HepG2 (cell line): ENCODE results near the gene TOM1L1. TPM values are rescaled to one million over a fixed set of nuclear protein-coding genes. Genes with fewer than 3 reads are reported as not detected.

Source experiments
- ATAC-seq: fragments of 200-7000 bp; cut with Tn5 transposase; 3 replicates; pipeline ENCODE4 v1.9.1; 2020; ENCODE audit warnings: mild to moderate bottlenecking, moderate library complexity
- BruUV-seq: library from RNA; stranded (reverse); fragments of 400-500 nt; replicated peaks from 2 replicates; lab custom pipeline; 2021; lab: Mats Ljungman, UMichigan
- CTCF ChIA-PET: fragments of 300-600 bp; formaldehyde crosslinking; extraction: SDS; loops from one replicate; lab custom pipeline; 2021; ENCODE audit warnings: low total read pairs, inconsistent platforms, low intra/inter-chr PET ratio; lab: Yijun Ruan, JAX
- POLR2A ChIA-PET: fragments of 350-600 bp; sonication (Branson Sonifier 250); formaldehyde crosslinking; loops from one replicate; lab custom pipeline; 2020; ENCODE audit warnings: antibody characterized with exemption, inconsistent platforms; lab: Yijun Ruan, JAX
- DNase-seq: peaks from one replicate; pipeline ENCODE4 v3.0.0-alpha.2; 2015; ENCODE audit warnings: low spot score
- FAIRE-seq: peaks from 3 replicates; lab custom pipeline; 2011; peaks lifted over from hg19 to GRCh38; lab: Jason Lieb, UNC
- H2AFZ ChIP-seq: one replicate; pipeline ENCODE4 v1.6.1; 2011; ENCODE audit warnings: low read length, inconsistent platforms
- H3K27ac ChIP-seq: fragments of 300-600 bp; 3 replicates; pipeline ENCODE4 v1.8.0; 2011; ENCODE audit warnings: mixed run types, mild to moderate bottlenecking, mixed read lengths, low read length, inconsistent platforms; ENCODE audit not compliant: insufficient read depth; ENCODE audit errors: extremely low read length
- H3K27me3 ChIP-seq, 2 experiments: fragments of 200-600 bp in 1 of 2; 2 replicates in 1 of 2; 3 replicates in 1 of 2; pipeline versions ENCODE4 v1.6.0 to v1.8.0; 2011; ENCODE audit warnings: low read length in 2 of 2, mild to moderate bottlenecking in 2 of 2, moderate library complexity in 2 of 2, inconsistent platforms in 1 of 2; ENCODE audit not compliant: insufficient read depth in 2 of 2, control insufficient read depth in 1 of 2
- H3K36me3 ChIP-seq, 2 experiments: fragments of 200-600 bp in 1 of 2; replicated peaks in 1 of 2; 2 replicates in 1 of 2; 3 replicates in 1 of 2; pipeline versions ENCODE4 v1.5.1 to v1.8.0; 2011; ENCODE audit warnings: low read length in 2 of 2, inconsistent platforms in 1 of 2; ENCODE audit not compliant: insufficient read depth in 2 of 2, control insufficient read depth in 1 of 2
- H3K4me1 ChIP-seq: 2 replicates; pipeline ENCODE4 v1.5.1; 2012; ENCODE audit warnings: low read length, inconsistent platforms; ENCODE audit not compliant: insufficient read depth
- H3K4me2 ChIP-seq: 2 replicates; pipeline ENCODE4 v1.6.0; 2011; ENCODE audit warnings: low read depth, low read length, inconsistent platforms
- H3K4me3 ChIP-seq, 3 experiments: fragments of 200-600 bp in 1 of 3; sonication (generic), shearing (Covaris generic) in 1 of 3; replicated peaks in 1 of 3; 2 replicates each; pipeline ENCODE4 v1.5.1; 2011 to 2016; ENCODE audit warnings: low read length in 3 of 3, inconsistent platforms in 2 of 3, low read depth in 2 of 3, mild to moderate bottlenecking in 2 of 3, control low read depth in 1 of 3, mixed read lengths in 1 of 3; ENCODE audit not compliant: insufficient read depth in 1 of 3
- H3K79me2 ChIP-seq: one replicate; pipeline ENCODE4 v1.6.1; 2011; ENCODE audit warnings: low read length, inconsistent platforms; ENCODE audit not compliant: insufficient read depth
- H3K9ac ChIP-seq: 2 replicates; pipeline ENCODE4 v1.6.0; 2011; ENCODE audit warnings: mild to moderate bottlenecking, low read depth, low read length, inconsistent platforms; ENCODE audit not compliant: insufficient read depth
- H3K9me3 ChIP-seq: 2 replicates; pipeline ENCODE4 v1.5.1; 2012; ENCODE audit warnings: mild to moderate bottlenecking, low read length
- H4K20me1 ChIP-seq: 2 replicates; pipeline ENCODE4 v1.6.0; 2011; ENCODE audit warnings: inconsistent platforms, mild to moderate bottlenecking, low read length, moderate library complexity; ENCODE audit not compliant: insufficient read depth
- SIX4 ChIP-seq: sonication (generic); formaldehyde crosslinking; IDR thresholded peaks from 2 replicates; pipeline ENCODE4 v1.4.0; 2020; ENCODE audit warnings: missing genetic modification reagents
- SRF ChIP-seq: IDR thresholded peaks from 2 replicates; pipeline ENCODE4 v1.6.1; 2011; ENCODE audit warnings: mild to moderate bottlenecking, low read depth, low read length, moderate library complexity
- THAP11 ChIP-seq: IDR thresholded peaks from 2 replicates; pipeline ENCODE4 v1.6.1; 2016; ENCODE audit warnings: missing biosample characterization, missing genetic modification reagents
- WGBS: methylation state at CpG from one replicate; pipeline ENCODE4 v1.1.6; 2017; ENCODE audit warnings: low lambda C conversion rate; 5-methylcytosine and 5-hydroxymethylcytosine counted together
- in situ Hi-C: cut with HindIII; loops from 2 replicates; pipeline ENCODE4 v1.10.0; 2017; ENCODE audit warnings: low pct_unique_long_range_greater_than_20kb; ENCODE audit not compliant: extremely low pct_ligation_motif_present
- intact Hi-C: fragments of 100-400 bp; cut with micrococcal nuclease; formaldehyde crosslinking; loops from one replicate; pipeline ENCODE4 v1.10.0; 2022; ENCODE audit not compliant: unreplicated experiment
- polyA plus RNA-seq, 8 experiments: library from polyadenylated mRNA; depleted of rRNA in 3 of 8; stranded (reverse) in 7 of 8; unstranded in 1 of 8; fragments of >200 nt; fragmentation: Illumina TruSeq in 4 of 8; extraction: Trizol in 4 of 8; gene quantifications; 2 replicates each; pipeline versions ENCODE4 v1.2.1 to v1.2.3, GENCODE V29; 2011 to 2016; ENCODE audit warnings: low read depth in 4 of 8, missing spikeins in 1 of 8, mixed read lengths in 1 of 8; ENCODE audit not compliant: insufficient read depth in 1 of 8
- total RNA-seq, 5 experiments: library from RNA; depleted of rRNA; stranded (reverse); fragments of >200 nt; fragmentation: Illumina TruSeq; extraction: Trizol; gene quantifications; 2 replicates each; pipeline ENCODE4 v1.2.3, GENCODE V29; 2016; ENCODE audit warnings: low read depth in 1 of 5
- TF ChIP-seq, protein P1 (sequence below): sonication (generic); formaldehyde crosslinking; IDR thresholded peaks from 2 replicates; pipeline ENCODE4 v1.4.0; 2020; ENCODE audit warnings: low read depth, missing genetic modification reagents
- TF ChIP-seq, protein P2 (sequence below): sonication (generic); formaldehyde crosslinking; IDR thresholded peaks from 2 replicates; pipeline ENCODE4 v1.5.1; 2020; ENCODE audit warnings: mild to moderate bottlenecking, missing genetic modification reagents
- TF ChIP-seq, protein P3 (sequence below): sonication (generic); formaldehyde crosslinking; IDR thresholded peaks from 2 replicates; pipeline ENCODE4 v1.8.0; 2022; ENCODE audit warnings: missing genetic modification reagents, mild to moderate bottlenecking, moderate library complexity, borderline replicate concordance
- TF ChIP-seq, protein P4 (sequence below): sonication (generic); formaldehyde crosslinking; IDR thresholded peaks from 2 replicates; pipeline ENCODE4 v1.9.0; 2022; ENCODE audit warnings: low read depth, missing genetic modification reagents
- TF ChIP-seq, protein P5 (sequence below): fragments of 450-650 bp; IDR thresholded peaks from 2 replicates; pipeline ENCODE4 v1.6.1; 2016

Gene TOM1L1
- total and polyA plus RNA-seq, 2 of the 13 experiments (the other 11 are each of a cell fraction or from before 2014, with no cell fraction given) = 45.3 to 51.3 TPM

DNA sequence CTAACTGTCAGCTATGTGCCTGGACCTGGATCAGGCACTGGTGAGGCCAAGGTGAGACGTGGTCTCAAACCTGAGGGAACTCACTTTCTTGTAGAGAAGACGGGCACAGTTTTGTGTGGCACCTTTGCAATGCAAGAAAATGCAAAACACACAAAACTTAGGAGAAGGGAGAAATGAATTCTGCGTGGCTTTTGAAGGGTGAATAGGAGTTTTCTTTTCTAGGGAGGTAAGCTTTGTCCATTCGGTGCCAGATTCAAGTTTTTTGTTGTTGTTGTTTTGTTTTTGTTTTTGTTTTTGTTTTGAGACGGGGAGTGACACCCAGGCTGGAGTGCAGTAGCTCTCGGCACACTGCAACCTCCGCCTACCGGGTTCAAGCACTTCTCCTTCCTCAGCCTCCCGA lies 1.4 kb downstream of the TOM1L1 start (continued):
- TF ChIP-seq, protein P1, sequence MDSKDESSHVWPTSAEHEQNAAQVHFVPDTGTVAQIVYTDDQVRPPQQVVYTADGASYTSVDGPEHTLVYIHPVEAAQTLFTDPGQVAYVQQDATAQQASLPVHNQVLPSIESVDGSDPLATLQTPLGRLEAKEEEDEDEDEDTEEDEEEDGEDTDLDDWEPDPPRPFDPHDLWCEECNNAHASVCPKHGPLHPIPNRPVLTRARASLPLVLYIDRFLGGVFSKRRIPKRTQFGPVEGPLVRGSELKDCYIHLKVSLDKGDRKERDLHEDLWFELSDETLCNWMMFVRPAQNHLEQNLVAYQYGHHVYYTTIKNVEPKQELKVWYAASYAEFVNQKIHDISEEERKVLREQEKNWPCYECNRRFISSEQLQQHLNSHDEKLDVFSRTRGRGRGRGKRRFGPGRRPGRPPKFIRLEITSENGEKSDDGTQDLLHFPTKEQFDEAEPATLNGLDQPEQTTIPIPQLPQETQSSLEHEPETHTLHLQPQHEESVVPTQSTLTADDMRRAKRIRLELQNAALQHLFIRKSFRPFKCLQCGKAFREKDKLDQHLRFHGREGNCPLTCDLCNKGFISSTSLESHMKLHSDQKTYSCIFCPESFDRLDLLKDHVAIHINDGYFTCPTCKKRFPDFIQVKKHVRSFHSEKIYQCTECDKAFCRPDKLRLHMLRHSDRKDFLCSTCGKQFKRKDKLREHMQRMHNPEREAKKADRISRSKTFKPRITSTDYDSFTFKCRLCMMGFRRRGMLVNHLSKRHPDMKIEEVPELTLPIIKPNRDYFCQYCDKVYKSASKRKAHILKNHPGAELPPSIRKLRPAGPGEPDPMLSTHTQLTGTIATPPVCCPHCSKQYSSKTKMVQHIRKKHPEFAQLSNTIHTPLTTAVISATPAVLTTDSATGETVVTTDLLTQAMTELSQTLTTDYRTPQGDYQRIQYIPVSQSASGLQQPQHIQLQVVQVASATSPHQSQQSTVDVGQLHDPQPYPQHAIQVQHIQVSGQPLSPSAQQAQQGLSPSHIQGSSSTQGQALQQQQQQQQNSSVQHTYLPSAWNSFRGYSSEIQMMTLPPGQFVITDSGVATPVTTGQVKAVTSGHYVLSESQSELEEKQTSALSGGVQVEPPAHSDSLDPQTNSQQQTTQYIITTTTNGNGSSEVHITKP (CRISPR knock-in tag) = no peak
- TF ChIP-seq SIX4 (CRISPR knock-in tag) = no peak
- TF ChIP-seq THAP11 (CRISPR knock-in tag) = no peak
- TF ChIP-seq, protein P2, sequence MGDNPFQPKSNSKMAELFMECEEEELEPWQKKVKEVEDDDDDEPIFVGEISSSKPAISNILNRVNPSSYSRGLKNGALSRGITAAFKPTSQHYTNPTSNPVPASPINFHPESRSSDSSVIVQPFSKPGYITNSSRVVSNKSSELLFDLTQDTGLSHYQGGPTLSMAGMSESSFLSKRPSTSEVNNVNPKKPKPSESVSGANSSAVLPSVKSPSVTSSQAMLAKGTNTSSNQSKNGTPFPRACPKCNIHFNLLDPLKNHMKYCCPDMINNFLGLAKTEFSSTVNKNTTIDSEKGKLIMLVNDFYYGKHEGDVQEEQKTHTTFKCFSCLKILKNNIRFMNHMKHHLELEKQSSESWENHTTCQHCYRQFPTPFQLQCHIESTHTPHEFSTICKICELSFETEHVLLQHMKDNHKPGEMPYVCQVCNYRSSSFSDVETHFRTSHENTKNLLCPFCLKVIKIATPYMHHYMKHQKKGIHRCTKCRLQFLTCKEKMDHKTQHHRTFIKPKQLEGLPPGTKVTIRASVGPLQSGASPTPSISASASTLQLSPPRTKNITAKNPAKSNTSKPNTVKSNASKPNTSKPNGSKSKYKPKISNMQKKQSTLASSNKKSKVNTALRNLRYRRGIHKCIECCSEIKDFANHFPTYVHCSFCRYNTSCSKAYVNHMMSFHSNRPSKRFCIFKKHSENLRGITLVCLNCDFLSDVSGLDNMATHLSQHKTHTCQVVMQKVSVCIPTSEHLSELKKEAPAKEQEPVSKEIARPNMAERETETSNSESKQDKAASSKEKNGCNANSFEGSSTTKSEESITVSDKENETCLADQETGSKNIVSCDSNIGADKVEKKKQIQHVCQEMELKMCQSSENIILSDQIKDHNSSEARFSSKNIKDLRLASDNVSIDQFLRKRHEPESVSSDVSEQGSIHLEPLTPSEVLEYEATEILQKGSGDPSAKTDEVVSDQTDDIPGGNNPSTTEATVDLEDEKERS (CRISPR knock-in tag) = no peak

DNA sequence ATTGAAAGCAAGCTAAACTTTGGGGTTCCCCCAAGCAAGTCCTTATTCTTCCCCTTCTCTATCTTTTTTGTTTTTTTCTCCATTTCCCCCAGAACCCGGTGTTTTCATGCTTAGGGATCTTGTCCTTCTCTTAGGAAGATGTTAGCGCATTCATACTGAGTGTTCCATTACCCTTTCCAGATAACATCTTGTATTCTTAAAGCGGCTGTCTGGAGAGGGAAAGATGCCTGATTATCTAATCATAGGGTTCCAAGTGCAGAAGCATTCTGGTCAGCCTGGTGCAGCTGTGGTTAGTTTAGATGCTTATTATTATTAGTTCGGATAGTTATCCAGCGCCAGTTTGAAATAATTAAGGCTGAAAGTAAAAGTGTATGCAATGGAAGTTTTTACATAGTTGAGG lies 2.0 kb downstream of the TOM1L1 start:
- intact Hi-C loops = loop anchor here (1.0 to 10.0 kb wide), 3 partner anchors 66 to 978 kb away; partner anchors contain the start of genes COX11 and STXBP4
- BruUV-seq = no TSS peak
- no peak overlapping the region for H3K27ac ChIP-seq

More for the DNA sequence above, 2.0 kb downstream of the TOM1L1 start:
- no peak for ATAC-seq
- Histone ChIP-seq H3K9ac (no peak overlapping the region), H3K4me2 (no peak overlapping the region), H3K36me3 (peaks cover 7 to 17% of the 10 kb centered on the region in 2 experiments; a peak in 4 of 5 replicates), H3K9me3 (no peaks in the 10 kb centered on the region), H3K79me2 (peaks cover 28% of the 10 kb centered on the region), H3K4me1 (peaks cover 12% of the 10 kb centered on the region), H3K27me3 (no peaks in the 10 kb centered on the region; a peak in 1 of 5 replicates), H3K4me3 (no peak overlapping the region), H4K20me1 (peaks cover 5% of the 10 kb centered on the region; the same call in 1 of the 2 replicates)
- ChIA-PET POLR2A (no interaction called here), CTCF (no interaction called here)
- TF ChIP-seq, protein P3, sequence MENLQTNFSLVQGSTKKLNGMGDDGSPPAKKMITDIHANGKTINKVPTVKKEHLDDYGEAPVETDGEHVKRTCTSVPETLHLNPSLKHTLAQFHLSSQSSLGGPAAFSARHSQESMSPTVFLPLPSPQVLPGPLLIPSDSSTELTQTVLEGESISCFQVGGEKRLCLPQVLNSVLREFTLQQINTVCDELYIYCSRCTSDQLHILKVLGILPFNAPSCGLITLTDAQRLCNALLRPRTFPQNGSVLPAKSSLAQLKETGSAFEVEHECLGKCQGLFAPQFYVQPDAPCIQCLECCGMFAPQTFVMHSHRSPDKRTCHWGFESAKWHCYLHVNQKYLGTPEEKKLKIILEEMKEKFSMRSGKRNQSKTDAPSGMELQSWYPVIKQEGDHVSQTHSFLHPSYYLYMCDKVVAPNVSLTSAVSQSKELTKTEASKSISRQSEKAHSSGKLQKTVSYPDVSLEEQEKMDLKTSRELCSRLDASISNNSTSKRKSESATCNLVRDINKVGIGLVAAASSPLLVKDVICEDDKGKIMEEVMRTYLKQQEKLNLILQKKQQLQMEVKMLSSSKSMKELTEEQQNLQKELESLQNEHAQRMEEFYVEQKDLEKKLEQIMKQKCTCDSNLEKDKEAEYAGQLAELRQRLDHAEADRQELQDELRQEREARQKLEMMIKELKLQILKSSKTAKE (CRISPR knock-in tag) = no peak
- TF ChIP-seq, protein P4, sequence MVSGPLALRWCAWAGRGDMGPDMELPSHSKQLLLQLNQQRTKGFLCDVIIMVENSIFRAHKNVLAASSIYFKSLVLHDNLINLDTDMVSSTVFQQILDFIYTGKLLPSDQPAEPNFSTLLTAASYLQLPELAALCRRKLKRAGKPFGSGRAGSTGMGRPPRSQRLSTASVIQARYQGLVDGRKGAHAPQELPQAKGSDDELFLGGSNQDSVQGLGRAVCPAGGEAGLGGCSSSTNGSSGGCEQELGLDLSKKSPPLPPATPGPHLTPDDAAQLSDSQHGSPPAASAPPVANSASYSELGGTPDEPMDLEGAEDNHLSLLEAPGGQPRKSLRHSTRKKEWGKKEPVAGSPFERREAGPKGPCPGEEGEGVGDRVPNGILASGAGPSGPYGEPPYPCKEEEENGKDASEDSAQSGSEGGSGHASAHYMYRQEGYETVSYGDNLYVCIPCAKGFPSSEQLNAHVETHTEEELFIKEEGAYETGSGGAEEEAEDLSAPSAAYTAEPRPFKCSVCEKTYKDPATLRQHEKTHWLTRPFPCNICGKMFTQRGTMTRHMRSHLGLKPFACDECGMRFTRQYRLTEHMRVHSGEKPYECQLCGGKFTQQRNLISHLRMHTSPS (CRISPR knock-in tag) = no peak
- TF ChIP-seq SRF = no peak
- TF ChIP-seq, protein P5, sequence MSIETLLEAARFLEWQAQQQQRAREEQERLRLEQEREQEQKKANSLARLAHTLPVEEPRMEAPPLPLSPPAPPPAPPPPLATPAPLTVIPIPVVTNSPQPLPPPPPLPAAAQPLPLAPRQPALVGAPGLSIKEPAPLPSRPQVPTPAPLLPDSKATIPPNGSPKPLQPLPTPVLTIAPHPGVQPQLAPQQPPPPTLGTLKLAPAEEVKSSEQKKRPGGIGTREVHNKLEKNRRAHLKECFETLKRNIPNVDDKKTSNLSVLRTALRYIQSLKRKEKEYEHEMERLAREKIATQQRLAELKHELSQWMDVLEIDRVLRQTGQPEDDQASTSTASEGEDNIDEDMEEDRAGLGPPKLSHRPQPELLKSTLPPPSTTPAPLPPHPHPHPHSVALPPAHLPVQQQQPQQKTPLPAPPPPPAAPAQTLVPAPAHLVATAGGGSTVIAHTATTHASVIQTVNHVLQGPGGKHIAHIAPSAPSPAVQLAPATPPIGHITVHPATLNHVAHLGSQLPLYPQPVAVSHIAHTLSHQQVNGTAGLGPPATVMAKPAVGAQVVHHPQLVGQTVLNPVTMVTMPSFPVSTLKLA = no peak
- TF ChIP-seq, all 625 proteins: peak for 0
- WGBS = 76% methylated on average over 5 of the region's 5 CpGs
- FAIRE-seq (no peak), DNase-seq (no peak)
- in situ Hi-C loops = no loop called here
- no peak overlapping the region for H2AFZ ChIP-seq
